Smooth muscle cell of the brain vasculature (primary cell): Measurements from ENCODE around the gene TMEM204.

Experiments
- DNase-seq: peaks from one replicate; pipeline ENCODE4 v3.0.0-alpha.2; 2012; ENCODE audit warnings: low read depth, low spot score

The TMEM204 gene

DNA sequence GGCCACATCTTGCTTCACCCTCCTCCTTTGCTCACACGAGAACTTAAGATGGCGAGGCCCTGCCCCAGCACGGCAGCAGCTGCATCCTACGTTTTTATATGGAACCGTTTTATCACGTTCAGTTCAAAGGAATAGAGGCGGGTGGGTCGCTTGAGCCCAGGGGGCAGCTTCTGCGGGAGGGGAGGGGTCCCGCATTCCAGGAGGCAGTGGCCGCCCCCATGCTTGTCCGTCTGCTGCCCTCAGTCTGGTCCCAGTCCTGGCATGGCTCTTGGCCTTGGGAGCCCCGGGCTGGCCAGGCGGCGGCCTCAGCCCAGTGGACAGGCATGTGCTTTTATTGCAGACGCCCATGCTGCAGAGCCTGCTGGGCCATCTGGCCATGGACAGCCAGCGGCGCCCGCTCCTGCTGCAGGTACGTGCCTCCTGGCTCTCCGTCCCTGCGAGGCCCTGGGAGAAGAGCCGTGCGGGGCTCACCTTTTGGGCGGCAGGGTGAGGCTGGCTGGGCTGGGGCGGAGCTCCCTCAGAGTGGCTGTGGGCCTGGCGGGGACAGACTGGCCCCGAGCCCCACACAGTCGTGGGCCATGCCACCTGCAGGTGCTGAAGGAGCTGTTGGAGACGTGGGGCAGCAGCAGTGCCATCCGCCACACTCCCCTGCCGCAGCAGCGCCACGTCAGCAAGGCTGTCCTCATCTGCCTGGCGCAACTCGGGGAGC lies 33.6 kb upstream of the TMEM204 start:
- DNase-seq: no peak

DNA sequence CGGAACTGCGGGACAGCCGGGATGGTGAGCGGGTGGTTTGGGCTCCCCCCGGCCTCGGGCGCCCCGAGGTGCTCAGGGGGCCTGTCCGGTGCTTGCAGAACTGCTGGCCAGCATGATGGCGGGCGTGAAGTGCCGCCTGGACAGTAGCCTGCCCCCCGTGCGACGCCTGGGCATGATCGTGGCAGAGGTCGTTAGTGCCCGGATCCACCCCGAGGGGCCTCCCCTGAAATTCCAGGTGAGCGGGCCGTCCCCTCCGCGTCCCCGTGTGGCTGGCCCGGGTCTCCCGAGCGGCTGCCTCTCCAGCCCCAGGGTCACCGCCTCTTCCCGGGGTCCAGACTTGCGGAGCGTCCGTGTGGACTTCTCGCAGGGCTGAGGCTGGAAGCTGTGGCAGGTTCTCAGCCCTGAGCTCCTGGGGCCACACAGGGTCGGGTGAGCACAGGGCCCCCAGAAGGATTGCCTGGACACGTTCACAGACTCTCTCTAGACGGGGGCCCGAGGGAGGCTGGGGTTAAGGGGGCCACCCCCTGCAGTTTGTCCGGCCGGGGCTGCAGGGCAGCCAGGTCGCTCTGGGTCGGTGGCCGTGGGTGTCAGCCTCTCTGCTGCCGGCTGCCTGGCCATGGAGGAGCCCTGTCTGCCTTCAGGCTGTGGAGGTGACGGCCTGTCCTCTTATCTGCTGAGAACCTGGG lies 32.9 kb upstream of the TMEM204 start:
- DNase-seq: no peak

DNA sequence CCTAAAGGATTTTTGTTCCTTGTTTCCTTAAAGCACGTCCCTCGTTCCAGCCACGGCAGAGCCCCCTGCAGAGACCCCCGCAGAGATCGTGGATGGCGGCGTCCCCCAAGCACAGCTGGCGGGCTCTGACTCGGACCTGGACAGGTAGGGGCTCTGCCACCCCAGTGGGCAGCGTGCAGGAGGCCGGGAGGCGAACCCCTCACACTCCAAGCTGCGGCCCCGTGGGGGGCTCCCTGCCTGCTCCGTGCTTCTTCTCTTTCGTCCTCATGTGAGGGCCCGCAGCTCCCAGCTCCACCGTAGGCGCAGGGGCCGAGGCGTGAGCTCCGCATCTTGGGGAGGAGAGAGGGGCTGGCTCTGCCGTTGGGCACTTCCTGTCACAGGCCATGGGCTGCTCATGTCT lies 31.8 kb upstream of the TMEM204 start:
- no peak for DNase-seq

DNA sequence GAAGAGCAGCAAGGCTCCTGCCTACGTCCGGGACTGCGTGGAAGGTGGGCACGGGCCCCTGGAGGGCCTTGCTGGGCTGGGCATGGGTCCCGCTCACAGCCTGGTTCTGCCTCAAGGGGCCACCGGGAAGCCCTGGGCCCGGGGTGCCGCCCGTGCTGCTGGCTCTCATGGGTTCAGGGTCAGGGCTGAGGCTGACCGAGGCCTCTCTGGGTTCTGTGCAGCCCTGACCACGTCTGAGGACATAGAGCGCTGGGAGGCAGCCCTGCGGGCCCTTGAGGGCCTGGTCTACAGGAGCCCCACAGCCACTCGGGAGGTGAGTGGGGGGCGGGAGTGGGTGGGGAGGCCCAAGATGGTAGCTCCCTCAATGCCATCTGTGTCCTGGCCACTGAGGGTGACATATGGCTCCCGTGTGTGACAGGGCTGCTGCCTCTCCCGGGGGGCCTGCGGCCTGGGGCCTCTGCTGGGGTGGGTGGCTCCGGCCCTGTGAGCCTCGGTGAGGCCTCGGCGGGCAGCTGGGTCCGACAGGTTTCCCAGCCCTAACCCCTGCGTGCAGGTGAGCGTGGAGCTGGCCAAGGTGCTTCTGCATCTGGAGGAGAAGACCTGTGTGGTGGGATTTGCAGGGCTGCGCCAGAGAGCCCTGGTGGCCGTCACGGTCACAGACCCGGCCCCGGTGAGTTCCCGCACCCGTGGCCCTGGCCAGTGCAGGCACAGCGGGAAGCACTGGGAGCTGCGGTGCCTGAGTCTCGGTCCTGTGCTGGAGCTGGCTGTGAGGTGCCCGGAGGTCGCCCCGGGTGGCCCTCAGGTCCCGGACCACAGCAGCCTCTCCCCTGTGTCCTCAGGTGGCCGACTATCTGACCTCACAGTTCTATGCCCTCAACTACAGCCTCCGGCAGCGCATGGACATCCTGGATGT lies 31.1 kb upstream of the TMEM204 start:
- DNase-seq: no peak

DNA sequence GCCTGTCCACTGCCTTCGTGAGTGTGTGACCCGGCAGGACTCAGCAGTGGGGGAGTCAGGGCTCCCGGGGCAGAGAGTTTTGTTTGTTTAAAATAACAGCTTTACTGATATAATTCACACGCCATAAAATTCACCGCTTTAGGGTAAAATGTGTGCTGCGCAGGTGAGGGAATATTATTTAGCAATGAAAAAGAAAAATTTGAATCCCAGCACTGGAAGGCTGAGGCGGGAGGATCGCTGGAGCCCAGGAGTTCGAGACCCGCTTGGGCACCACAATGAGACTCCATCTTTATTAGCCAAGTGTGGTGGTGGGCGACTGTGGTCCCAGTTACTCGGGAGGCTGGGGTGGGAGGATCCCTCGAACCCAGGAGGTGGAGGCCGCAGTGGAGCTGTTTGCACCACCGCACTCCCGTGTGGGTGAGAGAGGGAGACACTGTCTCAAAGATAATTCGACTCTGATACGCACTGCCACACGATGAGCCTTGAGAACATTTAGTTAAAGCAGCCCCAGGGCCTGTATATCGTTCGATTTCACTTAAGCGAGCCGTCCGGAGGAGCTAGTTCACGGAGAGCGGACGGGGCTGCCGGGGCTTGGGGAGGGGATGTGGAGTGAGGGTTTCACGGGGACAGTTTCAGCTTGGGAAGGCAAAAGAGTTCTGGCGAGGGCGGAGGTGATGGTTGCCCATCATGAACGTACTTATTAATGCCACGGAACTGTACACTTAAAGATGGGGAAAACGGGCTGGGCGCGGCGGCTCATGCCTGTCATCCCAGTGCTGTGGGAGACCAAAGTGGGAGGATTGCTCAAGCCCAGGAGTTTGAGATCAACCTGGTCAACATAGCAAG lies 30.1 kb upstream of the TMEM204 start:
- DNase-seq: no peak

DNA sequence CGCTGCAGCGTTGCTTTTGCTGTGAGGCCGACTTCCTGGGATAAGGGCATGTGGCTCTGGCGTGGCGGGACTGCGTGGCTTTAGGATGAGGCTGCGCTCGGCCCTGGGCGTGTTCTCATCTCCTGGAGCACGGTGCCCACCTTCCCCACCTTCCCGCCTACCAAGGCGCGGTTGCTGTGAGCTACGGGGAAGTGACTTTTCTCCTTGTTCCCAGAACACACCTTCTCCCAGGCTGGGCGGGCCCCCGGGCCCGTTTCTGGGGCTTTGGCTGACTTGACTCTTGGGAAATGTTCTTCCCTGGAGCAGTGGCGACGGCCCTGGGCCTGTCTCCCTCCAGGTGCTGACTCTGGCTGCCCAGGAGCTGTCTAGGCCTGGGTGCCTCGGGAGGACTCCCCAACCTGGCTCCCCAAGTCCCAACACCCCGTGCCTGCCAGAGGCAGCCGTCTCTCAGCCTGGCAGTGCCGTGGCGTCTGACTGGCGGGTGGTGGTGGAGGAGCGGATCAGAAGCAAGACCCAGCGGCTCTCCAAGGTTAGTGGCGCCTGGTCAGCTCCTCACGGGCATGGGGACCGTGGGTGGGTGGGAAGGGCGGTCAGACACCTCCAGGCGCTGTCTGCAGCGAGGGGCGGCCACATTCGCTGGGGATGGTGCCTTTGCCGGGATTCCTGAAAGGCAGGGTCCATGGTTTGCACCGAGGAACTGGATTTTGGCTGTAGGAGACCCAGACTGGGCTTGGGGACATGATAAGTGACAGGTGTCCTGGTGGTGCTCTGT lies 28.2 kb upstream of the TMEM204 start:
- no peak for DNase-seq

DNA sequence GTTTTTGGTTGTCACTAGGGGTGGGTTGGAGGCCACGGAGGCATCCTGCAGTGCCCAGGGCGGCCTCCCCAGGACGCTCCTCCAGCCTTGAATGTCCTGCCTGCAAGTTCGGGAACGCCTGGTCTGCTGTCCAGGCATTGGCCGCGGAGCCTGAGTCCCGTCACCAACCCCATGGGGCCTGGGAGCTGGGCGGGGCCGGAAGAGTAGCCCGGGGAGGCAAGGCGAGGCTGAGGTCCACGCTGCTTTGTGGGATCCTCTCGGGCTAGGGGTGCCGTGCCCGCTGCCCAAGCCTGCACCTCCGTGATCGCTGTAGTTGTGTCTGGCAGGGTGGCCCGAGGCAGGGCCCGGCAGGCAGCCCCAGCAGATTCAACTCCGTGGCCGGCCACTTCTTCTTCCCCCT lies 27.6 kb upstream of the TMEM204 start:
- no peak for DNase-seq

DNA sequence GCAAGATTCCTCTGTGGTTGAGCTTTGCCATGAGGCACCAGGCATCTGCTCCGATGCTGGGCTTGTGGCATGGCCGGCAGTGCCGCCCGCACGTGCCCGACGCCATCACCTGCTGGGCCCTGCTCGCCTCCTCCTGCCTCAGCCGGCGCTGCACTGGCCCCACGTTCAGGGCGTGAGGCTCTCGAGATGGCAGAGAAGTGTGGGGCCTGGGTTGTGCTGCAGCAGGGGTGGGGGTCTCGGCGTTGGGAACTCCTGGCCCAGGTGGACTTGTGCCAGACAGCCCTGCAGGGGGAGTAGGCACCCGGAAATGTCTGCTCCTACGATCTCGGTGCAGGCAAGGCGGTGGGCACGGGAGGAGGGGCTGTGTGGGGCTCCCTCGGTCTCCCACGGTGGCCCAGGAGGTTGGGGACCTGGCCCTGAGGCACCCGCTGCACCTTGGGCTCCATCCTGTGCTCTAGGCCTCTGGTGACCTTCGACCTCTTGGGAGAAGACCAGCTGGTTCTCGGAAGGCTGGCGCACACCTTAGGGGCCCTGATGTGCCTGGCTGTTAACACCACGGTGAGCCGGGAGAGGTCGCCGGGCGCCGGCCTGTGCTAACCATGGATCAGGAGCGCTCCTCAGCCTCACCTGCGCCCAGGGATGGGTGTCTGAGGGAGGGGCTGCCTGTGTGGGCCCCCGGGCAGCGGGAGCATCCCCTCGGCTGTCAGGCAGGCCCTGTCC lies 26.8 kb upstream of the TMEM204 start:
- no peak for DNase-seq

DNA sequence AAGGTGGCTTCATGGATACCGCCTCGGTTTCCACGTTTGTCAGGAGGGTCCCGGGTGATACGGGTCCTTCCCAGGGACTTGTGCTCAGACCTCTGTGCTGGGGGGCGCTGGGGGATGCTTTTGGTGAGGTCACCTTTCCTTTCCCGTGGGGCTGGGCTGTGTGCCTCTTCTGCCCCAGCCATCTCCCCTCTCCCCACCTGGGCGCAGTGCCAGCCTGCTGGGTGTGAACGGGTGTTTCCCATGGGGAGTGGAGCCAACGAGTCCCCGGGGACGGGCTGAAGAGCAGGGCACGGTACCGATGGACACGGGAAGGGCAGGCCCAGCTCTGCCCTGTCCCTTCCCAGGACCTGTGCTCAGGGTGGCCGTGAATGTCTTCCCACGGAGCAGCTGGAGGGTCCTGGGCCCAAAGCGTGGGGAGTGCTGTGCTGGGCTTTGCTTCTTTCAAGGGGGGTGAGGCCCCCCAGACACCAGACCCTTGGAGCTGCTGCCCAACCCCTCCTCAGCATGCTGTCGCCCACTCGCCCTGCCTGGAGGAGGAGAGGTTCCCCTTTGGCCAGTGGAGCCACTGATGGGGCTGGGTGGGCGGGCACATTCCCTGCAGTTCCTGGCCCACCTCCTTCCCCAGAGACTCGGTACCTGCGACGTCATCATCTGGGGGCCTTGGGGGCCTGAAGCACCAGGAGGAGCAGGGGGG lies 24.8 kb upstream of the TMEM204 start:
- DNase-seq: no peak

DNA sequence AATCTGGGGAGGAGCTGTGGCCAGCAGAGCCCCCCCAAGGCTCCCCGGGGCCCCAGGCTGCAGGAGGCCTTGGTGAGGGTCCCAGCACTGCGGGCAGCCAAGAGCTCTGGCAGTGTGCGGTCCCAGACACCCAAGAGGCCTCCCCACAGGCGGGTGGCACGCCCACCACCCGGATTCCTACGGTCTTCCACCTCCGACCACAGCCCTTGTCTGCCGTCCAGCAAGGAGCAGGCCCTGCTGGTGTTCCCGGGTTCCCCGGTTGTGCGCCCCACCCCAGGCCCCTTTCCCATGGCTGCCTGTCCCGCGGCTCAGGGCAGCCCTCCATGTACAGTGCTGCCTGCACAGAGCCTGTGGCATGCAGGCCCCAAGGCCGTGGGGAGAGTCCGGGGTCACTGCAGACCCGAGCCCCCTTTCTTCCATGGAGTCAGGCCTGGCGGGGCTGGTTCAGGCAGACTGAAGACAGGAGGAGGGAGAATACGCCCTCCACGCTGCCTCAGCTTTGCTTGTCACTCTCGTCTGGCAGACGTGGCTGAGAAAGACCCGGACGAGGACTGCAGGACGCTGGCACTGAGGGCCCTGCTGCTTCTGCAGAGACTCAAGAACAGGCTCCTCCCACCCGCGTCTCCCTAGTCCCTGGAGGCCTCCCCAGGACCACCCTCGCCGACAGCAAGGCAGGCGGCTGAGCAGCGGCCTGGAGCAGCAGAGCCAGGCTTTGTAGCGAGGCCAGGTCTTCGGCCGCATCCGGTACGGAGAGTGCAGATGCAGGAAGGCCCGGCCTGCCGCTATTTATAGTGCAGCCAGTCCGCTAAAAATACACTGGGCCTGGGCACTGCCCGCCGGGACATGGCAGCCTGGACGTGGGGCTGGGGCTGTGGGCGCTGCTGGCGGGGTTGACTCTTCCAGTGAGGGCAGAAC lies 23.9 kb upstream of the TMEM204 start:
- DNase-seq: no peak

DNA sequence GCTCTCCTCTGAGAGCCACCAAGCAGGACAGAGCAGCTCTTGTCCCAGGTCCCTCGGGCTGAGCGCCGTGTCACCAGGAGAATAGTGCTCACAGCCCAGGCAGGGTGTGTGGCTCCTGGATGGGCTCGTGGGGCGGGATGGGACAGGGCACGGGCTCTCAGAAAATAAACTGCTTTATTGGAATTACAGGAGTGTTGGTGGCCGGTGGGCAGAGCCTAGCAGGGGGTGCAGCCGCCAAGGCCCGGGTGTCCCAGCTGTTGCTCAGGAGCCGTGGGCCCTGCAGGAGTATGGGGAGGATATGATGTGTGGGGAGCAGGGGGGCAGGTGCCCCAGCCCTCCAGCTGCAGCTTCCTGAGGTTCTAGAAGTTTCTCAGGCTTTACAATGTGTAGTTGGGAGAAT lies 23.2 kb upstream of the TMEM204 start:
- DNase-seq: no peak

DNA sequence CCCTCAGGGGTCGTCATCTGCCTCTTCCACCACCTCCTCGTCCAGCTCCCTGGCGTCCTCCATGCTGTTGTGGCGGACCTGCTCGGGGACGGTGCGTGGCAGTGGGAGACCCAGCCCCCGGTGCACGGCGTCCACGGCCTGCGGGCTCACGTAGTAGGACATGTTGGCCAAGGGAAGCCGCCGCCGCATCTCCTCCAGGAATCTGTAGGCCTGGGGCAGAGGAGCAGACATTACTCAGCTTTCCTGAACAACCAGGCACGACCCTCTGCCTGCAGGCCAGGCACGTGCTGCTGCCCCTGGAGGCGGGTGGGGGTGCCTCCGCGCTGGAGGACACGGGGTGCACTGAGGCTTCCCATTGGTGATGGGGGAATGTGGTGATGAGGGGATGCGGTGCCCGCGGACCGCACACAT lies 22.5 kb upstream of the TMEM204 start:
- DNase-seq: no peak

DNA sequence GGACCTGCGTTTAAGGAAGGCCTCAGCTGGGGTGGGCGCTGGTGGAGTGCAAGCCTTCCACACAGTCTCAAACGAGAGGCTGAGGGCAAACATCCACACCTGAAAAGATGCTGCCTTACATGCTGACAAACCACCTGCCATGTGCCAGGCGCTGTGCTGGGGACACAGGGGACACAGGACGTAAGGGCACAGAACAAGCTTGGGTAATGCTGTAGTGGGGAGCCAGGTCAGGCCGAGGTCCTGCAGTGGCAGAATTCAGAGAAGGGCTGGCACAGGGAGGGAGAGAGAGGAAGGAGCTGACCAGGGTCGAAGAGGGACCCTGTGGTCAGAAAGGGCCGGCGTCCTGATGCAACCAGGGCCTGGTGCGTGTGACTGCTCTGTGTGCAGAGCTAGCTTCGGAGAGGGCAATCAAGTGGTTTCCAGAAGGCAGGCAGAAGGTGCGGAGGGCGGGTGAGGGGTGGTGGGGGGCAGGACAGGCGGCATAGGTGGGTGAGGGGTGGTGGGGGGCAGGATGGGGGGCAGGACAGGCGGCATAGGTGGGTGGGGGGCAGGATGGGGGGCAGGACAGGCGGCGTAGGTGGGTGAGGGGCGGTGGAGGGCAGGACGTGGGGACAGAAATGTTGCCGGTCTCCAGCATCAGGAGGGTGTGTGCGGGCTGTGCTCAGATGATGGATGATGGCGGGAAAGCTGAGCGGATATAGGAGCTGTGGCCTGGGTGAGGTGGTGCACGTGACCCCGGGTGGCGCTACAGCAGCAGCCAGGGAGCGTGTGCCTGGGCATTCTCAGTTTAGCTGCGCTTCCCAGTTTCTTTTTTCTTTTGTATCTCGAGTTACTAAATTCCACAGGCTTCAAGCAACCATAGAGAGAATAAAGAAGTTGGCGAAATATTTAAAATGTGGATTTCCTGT lies 21.6 kb upstream of the TMEM204 start:
- DNase-seq: no peak

DNA sequence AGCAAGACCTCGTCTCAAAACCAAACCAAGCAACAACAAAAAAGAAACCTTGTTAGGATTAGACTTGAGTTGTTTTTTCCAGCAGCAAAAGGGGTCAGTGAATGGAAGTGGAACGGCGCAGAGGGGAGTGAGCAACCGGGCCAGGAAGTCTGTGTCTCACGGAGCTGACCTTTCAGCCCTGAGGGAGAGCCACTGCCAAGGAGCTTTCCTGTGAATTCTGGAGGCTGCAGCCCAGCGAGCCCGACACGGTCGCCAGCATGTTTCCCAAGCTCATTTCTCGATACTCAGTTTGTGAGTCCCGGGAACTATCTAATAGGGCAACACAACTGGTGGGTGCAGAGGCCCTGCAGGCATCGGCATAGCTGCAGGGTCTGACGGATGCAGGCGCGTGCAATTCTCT lies 20.7 kb upstream of the TMEM204 start:
- DNase-seq: no peak

DNA sequence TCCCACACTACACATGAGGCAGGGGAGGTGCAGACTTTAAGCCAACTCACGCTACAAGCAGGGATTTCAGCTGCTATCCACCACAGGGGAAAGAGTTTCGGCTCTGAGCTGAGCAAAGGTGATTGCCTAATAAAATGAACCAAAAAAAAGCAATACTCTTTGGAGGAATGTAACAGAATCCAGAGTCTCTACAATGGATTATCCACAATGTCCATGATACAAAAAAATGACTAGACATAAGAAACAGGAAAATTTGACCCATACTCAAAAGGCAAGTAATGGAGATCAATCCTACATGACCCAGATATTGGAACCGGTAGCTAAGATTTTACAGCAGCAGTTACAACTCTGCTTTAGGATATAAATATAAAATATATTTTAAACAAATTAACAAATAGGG lies 19.0 kb upstream of the TMEM204 start:
- no peak for DNase-seq

DNA sequence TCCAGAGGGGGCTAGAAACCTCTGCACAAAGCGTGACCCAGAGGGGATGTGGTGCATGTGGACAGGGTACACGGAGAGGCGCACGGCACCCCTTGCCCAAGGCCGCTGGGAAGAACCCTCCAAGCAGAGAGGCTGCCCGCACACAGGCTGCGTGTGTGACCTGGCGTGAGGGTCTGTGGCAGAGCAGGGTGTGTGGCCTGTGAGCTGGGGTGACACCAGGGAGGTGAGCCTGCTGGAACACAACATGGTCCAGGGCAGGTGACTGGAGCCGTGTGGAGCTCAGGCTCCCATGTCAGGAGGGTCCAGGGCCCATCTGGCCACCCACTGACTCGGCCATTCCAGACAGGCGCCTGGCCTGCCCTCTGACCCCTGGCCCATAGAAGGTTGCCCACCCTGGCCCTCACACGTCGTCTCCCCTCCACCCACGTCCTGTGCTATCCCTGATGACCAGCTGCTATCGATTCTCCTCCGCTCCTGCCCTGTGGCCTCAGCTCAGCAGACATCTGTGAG lies 14.8 kb upstream of the TMEM204 start:
- DNase-seq: no peak

DNA sequence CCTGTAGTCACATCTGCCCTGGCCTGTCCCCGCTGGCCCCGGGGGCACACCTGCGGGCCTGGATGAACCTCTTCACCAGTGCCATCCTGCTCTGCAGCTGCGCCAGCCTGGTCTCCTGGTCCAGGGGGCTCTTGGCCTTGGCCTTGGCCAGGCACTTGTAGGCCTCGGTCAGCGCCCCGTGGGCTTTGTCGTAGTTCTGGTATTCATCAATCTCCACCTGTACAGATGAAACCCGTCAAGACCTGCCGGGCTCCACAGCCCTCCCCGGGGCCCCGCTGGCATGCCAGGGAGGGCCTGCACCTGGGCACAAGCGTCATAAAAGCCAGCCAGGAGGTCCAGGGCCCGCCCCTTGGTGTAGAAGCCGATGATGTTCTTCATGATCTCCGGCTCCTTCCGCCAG lies 13.6 kb upstream of the TMEM204 start:
- DNase-seq: no peak
